HS-5 (cell line): ENCODE results near the gene MAB21L1.

ENCODE experiments used
- DNase-seq: peaks from one replicate; pipeline ENCODE4 v3.0.0-alpha.2; 2012; ENCODE audit warnings: low read depth

The MAB21L1 gene

DNA sequence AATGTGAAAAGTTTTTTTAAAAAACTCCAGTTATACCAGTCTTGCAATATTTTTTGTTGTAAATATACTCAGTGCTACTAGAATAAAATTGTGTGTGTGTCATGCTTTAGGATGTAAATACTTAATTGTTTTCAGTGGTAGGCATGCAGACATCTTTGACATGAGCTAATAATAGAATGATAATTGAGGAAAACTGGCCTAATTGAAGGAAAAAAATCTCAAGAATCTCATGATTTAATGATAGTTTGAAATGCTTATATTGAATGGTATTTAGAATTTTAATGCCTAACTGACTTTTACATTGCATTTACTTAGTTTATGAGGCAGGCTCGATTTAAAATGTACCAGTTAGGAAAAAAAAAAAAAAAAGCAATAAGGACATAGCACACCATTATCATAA, 3.2 kb upstream of the MAB21L1 start:
- DNase-seq = no peak

- DNase-seq = no peak
Observed at GRCh38 chr13:35479038-35479492, 2.6 kb upstream of the MAB21L1 start.

DNA sequence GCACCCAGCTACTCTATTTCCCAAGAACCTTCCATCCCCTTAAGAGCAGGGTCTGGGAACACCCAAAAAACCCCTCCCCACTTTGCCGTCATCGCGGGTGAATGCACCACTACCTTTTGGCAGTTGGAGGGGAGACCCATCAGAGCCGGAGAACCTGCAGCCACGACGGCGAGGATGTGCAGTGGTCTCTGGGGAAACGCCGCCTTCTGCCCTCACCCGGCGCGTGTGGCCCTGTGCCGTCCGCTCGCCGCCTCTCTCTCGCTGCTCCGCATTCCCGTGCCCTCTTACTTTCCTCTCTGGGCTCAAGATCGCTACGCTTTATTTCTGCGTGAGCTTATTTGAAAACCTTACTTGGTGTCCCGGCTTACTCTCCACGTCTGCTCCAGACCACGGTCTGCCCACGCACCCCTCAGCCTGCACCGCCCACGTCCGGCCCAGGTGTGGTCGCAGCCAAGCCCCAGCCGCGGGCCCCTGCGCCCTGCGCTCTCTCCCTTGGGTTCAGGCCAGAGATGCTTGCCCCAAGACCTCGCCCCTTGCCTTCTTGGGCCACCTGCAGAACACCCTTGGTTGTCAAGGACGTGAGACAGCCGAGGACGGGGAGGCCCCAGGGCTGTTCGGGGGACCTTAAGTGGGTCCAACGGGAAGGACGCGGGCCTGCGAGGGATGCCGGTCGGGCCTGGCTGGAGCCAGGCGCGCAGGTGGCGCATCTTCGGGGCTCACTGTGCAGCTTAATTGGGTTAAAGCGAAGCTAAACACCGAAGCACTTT, 2.0 kb upstream of the MAB21L1 start:
- DNase-seq = no peak

DNA sequence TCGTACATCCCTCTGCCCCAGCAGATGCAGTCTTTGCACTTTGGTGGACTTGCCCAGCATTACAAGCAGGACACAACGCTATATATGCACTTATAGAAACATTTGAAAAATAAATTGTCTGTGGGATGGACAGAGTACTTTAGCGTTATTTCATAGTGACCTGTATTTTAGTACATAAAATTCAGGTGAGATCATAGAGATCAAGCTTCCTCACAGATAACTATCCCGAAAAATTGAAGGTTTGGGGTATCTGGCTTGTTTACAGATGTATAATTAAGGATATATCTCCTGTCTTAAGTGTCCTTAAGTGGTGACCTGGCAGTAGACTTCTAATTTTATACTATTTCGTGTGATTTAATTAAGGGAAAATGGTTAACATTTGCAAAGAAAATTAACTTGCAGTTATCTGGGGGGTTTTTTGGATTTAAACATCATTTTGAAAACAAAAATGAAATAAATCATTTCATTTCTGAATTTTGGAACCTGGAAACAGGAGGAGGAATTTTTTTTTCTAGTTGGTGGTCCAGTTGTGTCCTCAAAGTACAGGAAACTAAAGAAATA, 977 bp upstream of the MAB21L1 start:
- DNase-seq = no peak

- no peak for DNase-seq
Observed at GRCh38 chr13:35475212-35475959, 1.1 kb downstream of the MAB21L1 start.

- DNase-seq = no peak
Observed at GRCh38 chr13:35474496-35475211, 1.8 kb downstream of the MAB21L1 start.

- DNase-seq = no peak
Observed at GRCh38 chr13:35473802-35474201, 2.7 kb downstream of the MAB21L1 start.

DNA sequence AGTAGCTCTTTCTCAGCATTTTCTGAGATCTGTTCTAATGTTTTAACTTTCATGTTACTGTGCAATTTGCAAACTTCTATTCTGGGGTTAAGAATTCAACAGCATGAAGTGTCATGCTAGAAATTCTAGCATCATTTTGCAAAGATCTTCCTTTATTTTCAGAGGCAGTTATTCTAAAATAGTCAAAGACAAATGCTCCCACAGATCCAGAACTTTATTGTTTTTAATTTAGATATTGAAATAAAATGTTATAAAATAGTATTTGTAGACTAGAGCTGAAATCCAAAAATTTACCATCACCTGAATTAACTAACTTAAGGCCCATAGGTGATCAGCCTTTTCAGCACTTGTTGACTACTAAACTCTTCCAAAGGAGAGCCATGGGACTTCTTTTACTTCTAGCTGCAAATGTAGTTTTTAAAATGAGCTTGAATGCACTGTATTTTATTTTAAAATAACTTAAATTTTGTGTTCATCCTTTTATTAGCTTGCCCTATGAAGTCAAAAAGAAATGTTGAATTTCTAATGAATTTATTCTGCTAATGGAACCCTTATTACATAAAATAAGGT, 3.2 kb downstream of the MAB21L1 start:
- no peak for DNase-seq

DNA sequence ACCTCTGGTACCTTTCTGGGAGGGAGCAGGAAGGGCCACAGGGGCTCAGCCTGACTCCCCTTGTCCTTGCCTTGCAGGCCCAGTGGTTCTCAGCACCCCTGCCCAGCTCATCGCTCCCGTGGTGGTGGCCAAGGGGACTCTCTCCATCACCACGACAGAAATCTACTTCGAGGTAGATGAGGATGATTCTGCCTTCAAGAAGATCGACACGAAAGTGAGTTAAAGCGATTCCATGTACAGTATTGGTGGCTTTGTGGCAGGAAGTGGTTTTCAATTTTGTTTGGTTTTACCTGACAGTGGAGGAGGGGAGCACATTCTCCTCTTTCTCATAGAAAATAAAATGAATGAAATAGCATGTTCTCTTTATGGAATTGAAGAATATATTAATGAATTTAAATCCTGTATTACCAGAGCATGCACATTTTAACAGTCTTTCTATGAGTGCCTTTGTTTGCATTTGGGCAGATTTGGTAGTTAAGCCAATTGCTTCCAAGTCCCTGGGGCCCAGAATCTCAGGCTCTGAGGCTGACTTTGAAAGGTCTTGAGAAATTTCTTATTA, 4.1 kb downstream of the MAB21L1 start:
- DNase-seq = no peak

GRCh38 chr13:35471706-35472322, 4.7 kb downstream of the MAB21L1 start:
- DNase-seq = no peak

GRCh38 chr13:35470671-35471661, 5.5 kb downstream of the MAB21L1 start:
- no peak for DNase-seq

- no peak for DNase-seq
Observed at GRCh38 chr13:35469806-35470525, 6.5 kb downstream of the MAB21L1 start.

GRCh38 chr13:35468195-35468594, 8.3 kb downstream of the MAB21L1 start:
- DNase-seq = no peak

DNA sequence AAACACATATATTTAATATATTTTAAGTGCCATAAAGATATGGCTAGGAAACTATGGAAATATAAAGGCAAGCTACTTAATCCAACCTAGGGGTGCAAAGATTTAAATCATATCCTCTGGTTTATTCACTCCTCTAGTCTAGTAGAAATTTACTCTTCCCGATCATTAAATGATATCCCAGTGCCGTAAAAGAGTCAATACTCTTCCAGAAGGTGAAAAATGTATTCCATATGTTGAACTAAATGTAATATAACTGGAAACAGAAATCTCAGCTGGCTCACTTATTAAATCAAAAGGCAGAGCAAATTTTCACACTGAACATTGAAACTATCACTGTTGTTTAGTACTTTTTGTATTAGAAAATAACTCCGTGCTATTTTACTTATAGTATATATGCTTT, 11.1 kb downstream of the MAB21L1 start:
- DNase-seq = no peak

DNA sequence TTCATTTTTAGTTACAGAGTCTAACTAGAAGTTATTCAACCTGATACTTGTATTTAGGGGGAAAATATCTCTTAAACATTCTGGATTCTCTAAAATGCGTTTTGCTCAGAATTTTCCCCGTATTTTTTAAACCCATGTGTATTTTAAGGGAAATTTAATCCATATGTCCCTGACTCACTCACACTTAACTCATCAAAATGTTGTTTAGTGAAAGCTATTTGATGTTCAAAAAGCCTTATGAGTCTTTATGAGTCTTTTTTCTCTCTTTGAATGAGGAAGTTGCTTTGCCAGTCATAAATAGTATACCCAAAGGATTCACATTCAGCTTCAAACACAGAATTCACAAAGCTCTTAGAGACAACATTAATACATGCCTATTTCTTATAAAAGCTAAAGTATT, 16.4 kb downstream of the MAB21L1 start:
- no peak for DNase-seq

GRCh38 chr13:35457258-35457657, 19.2 kb downstream of the MAB21L1 start:
- no peak for DNase-seq

GRCh38 chr13:35455022-35455421, 21.5 kb downstream of the MAB21L1 start:
- no peak for DNase-seq

DNA sequence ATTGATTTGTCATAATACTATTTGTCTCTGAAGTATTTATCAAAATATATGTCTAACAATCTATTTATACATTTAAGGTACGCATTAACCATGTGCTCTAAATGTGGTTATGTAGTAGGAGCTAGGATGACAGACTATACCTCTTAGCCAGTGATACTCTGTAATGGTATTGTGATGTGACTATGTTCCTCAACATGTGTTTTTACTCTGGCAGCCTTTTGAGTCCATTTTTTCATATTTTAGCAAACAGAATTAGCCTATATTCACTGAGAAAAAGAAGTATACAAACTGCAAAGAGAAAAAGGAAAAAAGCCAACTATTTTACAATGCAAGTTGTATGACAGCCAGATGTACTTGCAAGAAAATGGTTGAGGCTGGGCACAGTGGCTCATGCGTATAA, 26.7 kb downstream of the MAB21L1 start:
- no peak for DNase-seq

GRCh38 chr13:35448465-35448864, 28.0 kb downstream of the MAB21L1 start:
- no peak for DNase-seq
